GM21367 (cell line): ENCODE results near the gene CRTAP.
"Not testable (repeated sequence)": the region's sequence is repeated elsewhere in the genome, so short reads cannot be mapped to it uniquely, and the experiment has no call there.

Experiments used
- ATAC-seq: cut with Tn5 transposase; IDR thresholded peaks from one replicate; pipeline ENCODE4 v1.9.1; 2021; ENCODE audit not compliant: unreplicated experiment

The CRTAP gene

DNA sequence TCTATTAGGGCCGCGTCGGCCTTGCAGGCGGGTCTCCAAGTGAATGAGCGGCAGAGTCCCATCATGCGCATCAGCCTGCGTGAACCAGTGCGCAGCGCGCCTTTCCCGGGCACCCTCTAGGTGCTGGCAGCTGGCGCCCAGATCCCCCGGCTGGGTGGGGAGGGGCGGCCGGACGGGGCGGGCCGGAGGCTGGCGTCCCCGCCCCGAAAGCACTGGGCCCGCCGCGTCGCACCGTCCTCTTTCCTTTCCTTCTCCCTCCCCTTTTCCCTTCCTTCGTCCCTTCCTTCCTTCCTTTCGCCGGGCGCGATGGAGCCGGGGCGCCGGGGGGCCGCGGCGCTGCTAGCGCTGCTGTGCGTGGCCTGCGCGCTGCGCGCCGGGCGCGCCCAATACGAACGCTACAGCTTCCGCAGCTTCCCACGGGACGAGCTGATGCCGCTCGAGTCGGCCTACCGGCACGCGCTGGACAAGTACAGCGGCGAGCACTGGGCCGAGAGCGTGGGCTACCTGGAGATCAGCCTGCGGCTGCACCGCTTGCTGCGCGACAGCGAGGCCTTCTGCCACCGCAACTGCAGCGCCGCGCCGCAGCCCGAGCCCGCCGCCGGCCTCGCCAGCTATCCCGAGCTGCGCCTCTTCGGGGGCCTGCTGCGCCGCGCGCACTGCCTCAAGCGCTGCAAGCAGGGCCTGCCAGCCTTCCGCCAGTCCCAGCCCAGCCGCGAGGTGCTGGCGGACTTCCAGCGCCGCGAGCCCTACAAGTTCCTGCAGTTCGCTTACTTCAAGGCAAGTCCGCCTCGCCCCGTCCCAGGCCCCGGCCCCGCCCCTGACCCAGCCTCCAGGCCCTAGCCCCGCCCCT, at the start of gene CRTAP:
Gene CRTAP, plus strand, starts transcription at position 243 of the 850 bp plus-strand sequence. Its CDS starts 64 bp downstream, at position 307.
- ATAC-seq: peak; percentile 79

DNA sequence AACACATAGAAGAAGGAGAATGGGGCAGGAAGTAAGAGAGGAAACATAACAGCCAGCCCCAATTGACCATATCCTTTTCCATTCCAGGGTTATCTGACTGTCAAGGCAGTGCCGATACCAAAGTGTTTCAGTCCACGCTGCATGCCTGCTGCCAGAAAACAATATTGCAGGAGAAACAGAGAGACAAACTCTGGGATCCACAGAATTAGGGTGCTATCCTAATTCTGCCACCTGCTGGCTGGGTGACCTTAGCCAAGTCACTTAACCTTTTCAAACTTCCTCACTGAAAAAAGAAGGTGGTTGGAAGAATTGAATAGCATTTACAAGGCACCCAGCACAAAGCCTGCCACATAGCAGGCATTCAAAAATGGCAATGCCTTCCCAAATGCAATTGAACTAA, 48.9 kb upstream of the CRTAP start:
- ATAC-seq: no peak

DNA sequence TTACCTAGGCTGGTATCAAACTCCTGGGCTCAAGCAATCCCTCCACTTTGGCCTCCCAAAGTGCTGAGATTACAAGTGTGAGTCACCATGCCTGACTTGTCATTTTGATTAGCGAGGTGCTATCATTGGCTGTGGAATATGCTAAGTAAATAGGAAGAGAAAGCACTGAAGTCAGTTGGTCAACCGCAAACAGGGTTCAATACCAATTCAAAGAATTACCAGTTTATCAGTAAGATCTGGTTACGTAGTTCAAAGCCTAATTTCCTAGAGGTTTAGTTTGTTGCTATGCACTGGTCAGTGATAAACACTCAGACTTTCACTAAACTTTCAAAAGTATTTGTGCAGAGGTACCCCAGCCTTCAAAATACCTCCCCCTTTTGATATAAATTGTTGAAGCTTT, 46.3 kb upstream of the CRTAP start:
- no peak for ATAC-seq

DNA sequence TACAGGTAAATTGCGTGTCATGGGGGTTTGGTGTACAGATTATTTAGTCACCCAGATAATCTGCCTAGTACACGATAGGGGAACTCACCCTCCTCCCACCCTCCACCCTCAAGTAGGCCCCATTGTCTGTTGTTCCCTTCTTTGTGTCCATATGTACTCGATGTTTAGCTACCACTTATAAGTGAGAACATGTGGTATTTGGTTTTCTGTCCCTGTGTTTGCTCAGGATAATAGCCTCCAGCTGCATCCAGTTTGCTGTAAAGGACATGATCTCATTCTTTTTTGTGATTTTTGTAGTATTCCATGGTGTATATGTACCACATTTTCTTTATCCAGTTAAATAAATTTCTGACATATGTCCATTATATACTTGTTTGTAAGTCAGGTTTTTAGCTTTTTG, 44.0 kb upstream of the CRTAP start:
- ATAC-seq: not testable (repeated sequence)

DNA sequence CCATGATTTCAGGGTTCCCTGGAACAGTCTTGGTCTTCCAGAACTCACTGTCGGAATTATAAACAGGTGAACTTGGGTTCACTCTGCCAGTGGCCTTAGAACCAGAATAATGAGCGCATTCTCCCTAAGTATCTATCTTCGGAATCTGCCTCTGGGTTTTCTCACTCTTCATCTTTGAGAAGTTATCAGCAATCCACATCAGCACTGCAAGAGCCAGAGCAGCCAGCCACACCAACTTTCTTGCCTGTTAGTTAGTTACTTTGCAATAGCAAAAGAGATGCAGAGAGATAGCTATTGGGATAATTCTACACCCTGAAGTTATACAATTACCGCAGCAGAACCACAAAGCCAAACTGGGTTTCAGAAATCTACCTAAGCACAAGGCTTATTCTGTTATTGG, 42.6 kb upstream of the CRTAP start:
- ATAC-seq: no peak

DNA sequence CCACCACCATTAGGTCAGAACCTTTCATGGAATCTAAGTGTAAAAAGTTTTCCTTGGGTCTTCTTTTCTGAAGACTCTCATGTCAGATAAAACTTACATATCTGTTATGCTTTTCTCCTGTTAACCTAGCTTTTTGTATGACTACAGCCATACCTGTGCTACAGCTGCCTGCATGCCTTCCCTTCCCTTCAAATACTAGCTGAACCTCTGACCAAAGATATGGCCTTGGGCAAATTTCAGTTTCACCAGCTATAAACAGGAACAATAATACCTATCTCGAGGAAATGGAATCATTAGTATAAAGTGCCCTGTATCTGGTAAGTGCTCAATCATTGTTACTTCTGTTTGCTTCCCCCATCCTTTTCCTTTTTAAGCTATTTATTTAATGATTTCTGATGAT, 41.9 kb upstream of the CRTAP start:
- no peak for ATAC-seq

DNA sequence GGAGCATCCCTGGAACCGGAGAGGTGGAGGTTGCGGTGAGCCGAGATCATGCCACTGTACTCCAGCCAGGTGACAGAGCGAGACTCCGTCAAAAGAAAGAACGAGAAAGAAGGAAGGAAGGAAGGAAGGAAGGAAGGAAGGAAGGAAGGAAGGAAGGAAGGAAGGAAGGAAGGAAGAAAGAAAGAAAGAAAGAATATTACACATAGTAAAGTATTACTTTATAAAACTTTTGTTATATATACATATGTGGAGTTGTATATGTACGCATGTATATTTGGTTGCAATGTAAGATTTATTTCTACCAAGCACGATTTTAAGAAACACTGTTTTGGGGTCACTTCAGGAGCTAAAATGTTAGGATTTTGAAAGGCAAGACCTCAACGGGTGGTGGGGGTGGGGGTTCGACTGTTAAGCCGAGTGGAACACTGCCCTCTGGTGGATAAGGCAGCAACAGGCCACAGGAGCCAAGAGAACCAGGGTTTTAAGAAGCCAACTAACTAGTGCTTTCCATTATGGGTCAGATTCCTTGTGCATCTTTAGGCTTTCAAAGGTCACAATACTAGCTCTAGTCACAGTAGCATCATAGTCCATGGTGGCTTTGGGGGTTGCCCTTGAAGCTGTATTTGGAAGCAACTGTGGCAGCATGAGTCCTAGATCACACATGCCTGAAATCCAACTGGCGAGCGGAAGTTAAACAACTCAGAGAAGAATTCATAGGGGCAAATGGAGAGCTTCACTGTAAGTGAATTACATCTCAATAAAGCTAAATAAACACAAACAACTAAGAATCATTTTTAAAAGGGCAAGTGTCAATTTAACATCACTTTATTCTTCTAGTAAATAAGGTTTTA, 39.4 kb upstream of the CRTAP start:
- ATAC-seq: peak; percentile 68

DNA sequence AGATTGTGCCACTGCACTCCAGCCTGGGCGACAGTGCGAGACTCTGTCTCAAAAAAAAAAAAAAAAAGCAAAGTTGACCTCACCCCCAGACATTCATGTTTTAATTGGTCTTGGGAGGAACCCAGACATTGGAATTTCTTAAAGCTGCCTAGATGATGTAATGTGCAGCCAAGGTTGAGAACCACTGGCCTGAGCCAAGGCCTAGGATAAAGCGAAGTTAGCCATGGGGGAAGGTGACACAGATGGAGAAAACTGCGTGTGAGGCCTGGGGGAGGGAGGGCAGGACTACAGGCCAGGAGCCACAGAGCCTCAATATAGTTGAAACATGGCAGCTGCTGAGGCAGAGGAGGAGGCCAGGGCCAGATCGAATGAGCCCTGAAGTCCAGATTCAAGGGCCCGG, 37.8 kb upstream of the CRTAP start:
- ATAC-seq: no peak

DNA sequence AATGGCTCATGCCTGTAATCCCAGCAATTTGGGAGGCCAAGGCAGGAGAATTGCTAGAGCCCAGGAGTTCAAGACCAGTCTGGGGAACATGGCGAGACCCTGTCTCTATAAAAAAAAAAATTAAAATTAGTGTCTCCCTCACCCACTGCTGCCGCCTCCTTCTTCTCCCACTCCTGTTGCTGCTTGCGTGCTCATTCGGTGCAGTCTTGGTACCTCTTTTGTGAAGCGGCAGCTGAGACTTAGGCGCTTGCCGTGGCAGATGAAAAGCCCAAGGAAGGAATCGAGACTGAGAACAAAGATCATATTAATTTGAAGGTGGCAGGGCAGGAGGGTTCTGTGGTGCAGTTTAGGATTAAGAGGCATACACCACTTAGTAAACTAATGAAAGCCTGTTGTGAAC, 36.9 kb upstream of the CRTAP start:
- no peak for ATAC-seq

DNA sequence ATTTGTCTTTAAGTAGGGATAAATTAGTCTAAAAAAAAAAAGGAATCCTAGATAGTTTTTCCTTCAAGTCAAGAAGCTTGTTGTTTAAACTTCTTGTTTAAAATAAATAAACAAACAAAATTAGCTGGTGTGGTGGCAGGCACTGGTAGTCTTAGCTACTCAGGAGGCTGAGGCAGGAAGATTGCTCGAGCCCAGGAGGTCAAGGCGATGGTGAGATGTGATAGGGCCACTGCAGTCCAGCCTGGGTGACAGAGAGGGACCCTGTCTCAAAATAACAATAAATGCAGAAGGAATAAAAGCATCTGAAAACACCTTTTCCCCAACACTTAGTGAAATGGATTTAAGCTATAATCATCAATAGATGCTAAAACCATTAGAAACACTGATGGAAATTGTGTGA, 35.8 kb upstream of the CRTAP start:
- ATAC-seq: no peak

DNA sequence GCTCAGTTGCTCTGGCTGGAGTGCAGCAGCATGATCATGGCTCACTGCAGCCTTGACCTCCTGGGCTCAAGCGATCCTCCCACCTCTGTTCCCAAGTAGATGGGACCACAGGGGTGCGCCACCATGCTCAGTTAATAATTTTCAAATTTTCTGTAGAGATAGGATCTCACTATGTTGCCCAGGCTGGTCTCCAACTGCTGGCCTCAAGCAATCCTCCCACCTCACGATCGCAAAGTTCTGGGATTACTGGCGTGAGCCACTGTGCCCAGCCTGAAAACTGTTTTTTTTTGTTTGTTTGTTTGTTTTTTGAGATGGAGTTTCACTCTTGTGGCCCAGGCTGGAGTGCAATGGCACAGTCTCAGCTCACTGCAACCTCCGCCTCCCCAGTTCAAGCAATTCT, 34.0 kb upstream of the CRTAP start:
- ATAC-seq: not testable (repeated sequence)

DNA sequence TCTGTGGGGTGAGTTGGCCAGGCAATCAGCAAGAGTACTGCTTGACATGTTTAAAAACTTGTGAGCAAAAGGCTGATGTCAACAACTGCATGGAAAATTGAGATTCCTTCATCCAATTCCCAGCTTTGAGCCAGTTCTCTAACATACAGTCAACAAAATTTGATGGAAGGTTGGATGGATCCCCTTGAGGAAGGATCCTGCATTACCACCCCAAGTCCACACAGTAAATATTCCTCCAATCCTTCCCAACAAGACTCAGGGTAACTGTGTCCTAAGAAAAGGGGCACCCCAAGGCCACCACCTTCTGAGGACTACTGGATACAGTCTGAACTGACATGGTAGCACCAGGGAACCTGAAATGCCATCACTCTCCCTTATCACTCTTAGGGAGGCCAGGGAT, 32.0 kb upstream of the CRTAP start:
- no peak for ATAC-seq

DNA sequence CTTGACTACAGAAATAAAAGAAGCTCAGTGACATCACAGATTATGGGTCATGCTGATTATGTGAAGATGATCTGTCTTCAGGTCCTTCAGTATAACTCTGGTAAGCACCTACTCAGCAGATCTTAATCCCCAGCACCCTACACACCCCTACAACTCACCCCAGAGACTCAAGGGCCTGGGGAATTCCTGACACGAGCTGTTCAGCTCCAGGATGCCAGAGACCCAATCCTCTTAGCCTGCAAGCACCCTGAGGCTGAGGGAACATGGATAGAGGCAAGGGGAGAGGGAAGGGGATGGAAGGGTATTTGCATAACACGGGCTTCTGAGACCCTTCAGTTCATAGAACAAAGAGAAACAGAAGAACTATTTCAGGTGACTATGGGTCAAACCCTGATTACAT, 29.9 kb upstream of the CRTAP start:
- ATAC-seq: no peak

DNA sequence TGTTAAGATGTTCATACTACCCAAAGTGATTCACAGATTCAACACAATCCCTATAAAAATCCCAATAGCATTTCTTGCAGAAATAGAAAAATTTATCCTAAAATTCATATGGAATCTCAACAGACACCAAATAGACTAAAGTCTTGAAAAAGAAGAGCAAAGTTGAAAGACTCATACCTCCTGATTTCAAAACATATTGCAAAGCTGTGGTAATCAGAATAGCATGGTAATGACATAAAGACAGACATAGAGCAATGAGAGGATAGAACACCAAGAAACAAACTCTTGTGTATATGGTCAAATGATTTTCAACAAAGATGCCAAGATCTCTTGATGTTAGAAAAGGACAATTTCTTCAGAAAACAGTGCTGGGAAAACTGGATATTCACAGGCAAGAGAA, 25.1 kb upstream of the CRTAP start:
- ATAC-seq: no peak

DNA sequence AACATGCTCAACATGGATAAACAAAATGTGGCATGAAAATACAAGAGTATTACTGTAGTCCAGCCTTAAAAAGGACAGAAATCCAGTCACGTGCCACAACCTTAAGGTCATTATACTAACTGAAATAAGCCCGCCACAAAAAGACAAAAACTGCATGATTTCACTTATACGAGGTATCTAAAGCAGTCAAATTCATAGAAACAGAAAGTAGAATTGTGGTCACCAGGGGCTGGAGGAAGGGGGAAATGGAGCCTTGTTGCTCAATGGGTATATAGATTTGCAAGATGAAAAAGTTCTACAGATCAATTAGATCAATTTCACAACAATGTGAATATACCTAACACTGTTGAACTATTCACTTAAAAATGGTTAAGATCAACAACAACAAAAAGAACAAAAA, 24.3 kb upstream of the CRTAP start:
- peak; percentile 84 for ATAC-seq

DNA sequence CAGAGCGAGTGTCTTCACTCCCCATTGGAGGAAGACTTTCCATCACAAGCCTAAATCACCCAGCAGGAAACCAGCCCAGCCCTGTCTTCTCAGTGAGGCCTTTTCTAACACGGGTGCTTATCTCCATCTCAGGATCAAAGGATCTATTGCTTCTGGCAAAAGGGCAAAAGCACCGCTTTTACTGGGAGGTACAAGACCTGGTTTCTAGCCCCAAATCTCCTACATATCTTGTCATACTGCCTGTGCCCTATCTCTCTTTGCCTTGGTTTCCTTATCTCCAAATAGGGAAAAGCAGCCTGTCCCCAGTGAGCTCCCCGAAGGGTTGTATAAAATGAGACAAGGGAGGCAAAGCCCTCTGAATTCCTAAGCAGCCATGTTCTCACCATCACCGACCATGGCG, 22.1 kb upstream of the CRTAP start:
- no peak for ATAC-seq

DNA sequence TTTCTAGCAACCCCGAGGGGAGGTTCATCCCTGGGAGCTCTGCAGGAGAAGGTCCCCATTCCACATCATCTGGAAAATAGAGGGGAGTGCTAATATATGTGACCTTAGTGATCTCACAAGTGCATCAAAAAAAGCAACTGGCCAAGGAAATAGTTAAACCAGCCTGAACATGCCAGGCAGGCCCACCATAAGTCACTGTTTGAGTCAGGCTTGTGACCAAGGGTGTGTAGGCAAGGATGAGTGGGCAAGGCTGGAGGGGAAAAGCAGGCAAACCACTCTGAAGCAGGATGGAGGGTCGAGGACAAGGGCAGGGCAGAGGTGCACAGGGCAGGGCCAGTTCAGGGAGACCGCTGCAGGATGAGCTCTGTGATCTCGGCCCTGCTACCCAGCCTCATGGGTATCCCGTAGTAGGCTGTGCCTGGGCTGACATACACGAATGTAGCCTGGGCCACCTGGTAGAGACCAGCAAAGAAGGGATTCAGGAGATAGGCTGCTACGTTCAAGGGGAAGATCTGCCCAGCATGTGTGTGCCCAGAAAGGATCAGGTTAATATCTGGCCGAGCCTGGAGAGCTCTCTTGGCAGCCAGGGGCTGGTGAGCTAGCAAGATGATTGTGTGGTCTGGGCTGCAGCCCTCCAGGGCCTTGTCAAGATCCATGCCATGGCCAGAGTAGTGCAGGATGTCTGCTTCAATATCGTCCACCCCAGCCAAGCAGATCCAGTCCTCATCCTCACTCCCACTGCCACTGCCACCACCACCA, 21.1 kb upstream of the CRTAP start:
- ATAC-seq: no peak

DNA sequence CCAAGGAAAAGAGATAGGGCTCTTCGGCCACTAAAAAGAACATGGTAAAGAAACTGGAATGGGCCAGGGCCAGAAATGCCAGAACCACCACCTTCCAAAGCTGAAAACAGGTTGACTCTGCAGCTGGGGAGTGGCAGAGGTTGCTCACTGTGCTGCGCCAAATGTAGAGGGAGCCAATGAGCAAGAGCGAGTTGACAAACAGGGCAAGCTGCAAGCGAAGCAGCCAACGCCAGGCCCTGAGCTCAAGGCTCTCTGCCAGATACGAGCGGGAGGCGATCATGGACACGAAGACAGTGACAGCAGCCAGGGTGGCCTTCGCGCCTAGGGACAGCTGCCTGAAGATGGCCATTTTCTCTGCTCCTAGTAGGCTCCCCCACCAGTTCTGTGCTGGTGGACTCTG, 20.0 kb upstream of the CRTAP start:
- no peak for ATAC-seq

DNA sequence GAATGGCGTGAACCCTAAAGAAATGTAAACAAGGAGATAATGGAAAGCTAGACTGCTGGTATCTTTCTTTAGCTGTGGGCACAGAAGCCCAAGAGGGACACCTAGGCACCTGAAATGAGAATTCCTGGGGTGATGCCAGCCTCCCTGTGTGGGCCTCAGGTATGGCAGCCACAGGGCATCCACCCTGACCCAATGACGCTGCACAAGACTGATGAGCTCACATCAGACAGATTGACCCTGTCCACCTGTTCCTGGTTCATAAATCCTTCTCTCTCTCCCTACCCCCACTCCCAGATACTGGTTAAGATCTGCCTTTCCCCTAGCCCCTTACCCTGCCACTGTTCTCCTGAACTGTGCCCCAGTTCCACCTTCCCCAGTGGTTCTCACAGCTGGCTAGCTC, 18.4 kb upstream of the CRTAP start:
- ATAC-seq: no peak

DNA sequence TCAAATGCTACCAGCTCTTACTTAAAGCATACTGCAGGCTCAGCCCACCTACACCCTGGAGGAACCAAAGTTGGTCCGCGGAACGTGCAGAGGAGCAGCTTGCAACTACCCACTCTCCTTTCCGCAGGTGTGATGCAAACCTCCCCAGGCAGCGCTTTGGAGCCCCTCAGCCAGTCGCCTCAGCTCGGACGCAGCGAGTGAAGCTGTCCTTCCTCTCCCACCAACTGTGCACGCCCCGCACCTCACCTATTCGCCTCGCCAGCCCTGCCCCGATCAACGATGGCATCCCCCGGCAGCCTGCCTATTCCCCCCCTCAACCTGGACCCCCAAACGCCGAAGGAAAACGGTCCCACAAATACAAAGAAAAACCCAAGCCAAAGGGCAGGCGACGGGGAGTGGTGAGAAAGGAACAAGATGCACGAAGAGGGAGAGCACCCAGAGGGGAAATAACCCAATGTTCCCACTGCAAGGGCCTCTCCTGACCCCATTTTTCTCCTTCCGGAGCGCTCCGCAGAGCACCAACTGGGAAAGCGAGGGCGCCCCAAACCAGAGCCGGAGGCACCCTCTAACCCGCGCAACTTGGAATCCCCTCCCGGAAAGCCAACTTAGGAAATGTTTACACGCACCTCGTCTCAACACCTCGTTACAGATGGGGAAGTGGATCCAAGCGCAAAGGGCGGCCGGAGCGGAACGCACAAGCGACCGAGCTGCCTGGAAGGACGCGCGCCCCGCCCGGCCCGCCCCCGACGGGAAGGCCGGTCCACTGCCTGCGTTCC, 17.5 kb upstream of the CRTAP start:
- peak; percentile 38 for ATAC-seq
